Esophagus squamous epithelium (tissue), 5 donors: ENCODE measurements around the gene RPRD2. TPM values are rescaled to one million over a fixed set of nuclear protein-coding genes. Genes with fewer than 3 reads are reported as not detected.

Source experiments
- DNase-seq: peaks from one replicate; lab custom pipeline; 2025; lab: John Stamatoyannopoulos, UW
- H3K27ac ChIP-seq, 4 donors: fragments of 200-600 bp; sonication (generic); one replicate each; pipeline ENCODE4 v1.5.1; 2016 to 2019; ENCODE audit warnings: mild to moderate bottlenecking in 1 of 4
- H3K27me3 ChIP-seq, 4 donors: fragments of 200-600 bp; sonication (generic); 1 replicate in 3 of 4; 2 replicates in 1 of 4; pipeline versions ENCODE4 v1.5.1 to v1.6.0; 2017 to 2021; ENCODE audit warnings: antibody characterized with exemption in 1 of 4
- H3K36me3 ChIP-seq, 3 donors: fragments of 200-600 bp; sonication (generic); one replicate each; pipeline ENCODE4 v1.5.1; 2016 to 2019
- H3K4me1 ChIP-seq, 3 donors: fragments of 200-600 bp; sonication (generic); one replicate each; pipeline ENCODE4 v1.5.1; 2017 to 2019
- H3K4me3 ChIP-seq, 4 donors: fragments of 200-600 bp; sonication (generic); 1 replicate in 3 of 4; 2 replicates in 1 of 4; pipeline ENCODE4 v1.5.1; 2016 to 2019; ENCODE audit warnings: mild to moderate bottlenecking in 2 of 4, moderate library complexity in 1 of 4
- H3K9me3 ChIP-seq, 3 donors: fragments of 200-600 bp; sonication (generic); one replicate each; pipeline ENCODE4 v1.5.1; 2016 to 2019
- CTCF ChIP-seq, 6 experiments: fragments of 450-650 bp in 4 of 6; fragments of 200-600 bp in 2 of 6; sonication (generic) in 2 of 6; IDR thresholded peaks; one replicate each; pipeline ENCODE4 v1.5.1; 2016 to 2019; ENCODE audit warnings: antibody characterized with exemption in 6 of 6, mild to moderate bottlenecking in 4 of 6, moderate library complexity in 4 of 6
- POLR2A ChIP-seq, 4 donors: fragments of 450-650 bp; IDR thresholded peaks; one replicate each; pipeline ENCODE4 v1.6.1; 2017; ENCODE audit warnings: antibody characterized with exemption in 4 of 4, mild to moderate bottlenecking in 4 of 4, moderate library complexity in 3 of 4
- WGBS, 2 donors: methylation state at CpG; one replicate each; pipeline ENCODE4 v1.1.5; 2018; 5-methylcytosine and 5-hydroxymethylcytosine counted together
- intact Hi-C: fragments of 100-400 bp; cut with DNase I; formaldehyde crosslinking; loops from one replicate; pipeline ENCODE4 v1.15.0; 2022
- total RNA-seq, 4 donors: library from RNA; depleted of rRNA; stranded (reverse); fragments of >200 nt; gene quantifications; one replicate each; pipeline ENCODE4 v1.1.0, GENCODE V29; 2016
- donor health status: DM: yes; HTN: yes; CAD: no.

Gene RPRD2
- total RNA-seq, 4 donors from 2014 or later: 14.7 to 17.9 (median 15.2) TPM

- intact Hi-C loops: no loop called here
- Histone ChIP-seq H3K27me3 (no peaks in the 10 kb centered on the region), H3K4me1 (peaks cover 4 to 41% (median 8%) of the 10 kb centered on the region in 3 donors), H3K4me3 (no peak overlapping the region), H3K36me3 (peaks cover 0 to 7% (median 0%) of the 10 kb centered on the region in 3 donors), H3K9me3 (no peaks in the 10 kb centered on the region), H3K27ac (peak overlapping the region in 3 of 4 donors; percentile 61 to 94 (median 83))
- WGBS, 2 donors: 33 to 62% methylated on average over 4 to 5 of the region's 5 CpGs
- DNase-seq: no peak
- TF ChIP-seq CTCF (IDR thresholded peaks at IDR 0.05) (no peak), POLR2A (IDR thresholded peaks at IDR 0.05) (no peak)
Observed at GRCh38 chr1:150484431-150484830, 120.5 kb downstream of the RPRD2 start.

- H3K27ac ChIP-seq: peak overlapping the region; percentile 36 to 94 (median 70)
- H3K9me3 ChIP-seq: no peaks in the 10 kb centered on the region
- peaks cover 4 to 37% (median 8%) of the 10 kb centered on the region in 3 donors for H3K4me1 ChIP-seq
- no peak overlapping the region for H3K4me3 ChIP-seq
- TF ChIP-seq POLR2A (IDR thresholded peaks at IDR 0.05) (no peak), CTCF (IDR thresholded peaks at IDR 0.05) (peak in 2 of 6 experiments; percentile 12 to 38)
- no peaks in the 10 kb centered on the region for H3K27me3 ChIP-seq
- no peak for DNase-seq
- 21 to 32% methylated on average over 2 of the region's 2 CpGs for WGBS, 2 donors
- H3K36me3 ChIP-seq: peaks cover 0 to 11% (median 0%) of the 10 kb centered on the region in 3 donors
- intact Hi-C loops: no loop called here
Observed at GRCh38 chr1:150484861-150485260, 120.9 kb downstream of the RPRD2 start.

GRCh38 chr1:150486966-150487762 lies 123.2 kb downstream of the RPRD2 start, which contains the start of gene TARS2:
TARS2 (plus strand) TSS chr1:150487419; CDS start chr1:150487451, 32 bp downstream.
- peak; percentile 89 for DNase-seq
- H3K27ac ChIP-seq: peak within 1 kb of the TSS; percentile 84 to 94 (median 88)
- H3K4me3 ChIP-seq: peak within 1 kb of the TSS; percentile 70 to 81 (median 74)
- H3K36me3 ChIP-seq: peaks cover 0 to 34% (median 12%) of the 10 kb centered on the region in 3 donors
- TF ChIP-seq POLR2A (IDR thresholded peaks at IDR 0.05) (peak in 3 of 4 donors; percentile 31 to 66 (median 52)), CTCF (IDR thresholded peaks at IDR 0.05) (peak; percentile 30 to 80 (median 52))
- intact Hi-C loops: no loop called here
- peaks cover 4 to 31% (median 8%) of the 10 kb centered on the region in 3 donors for H3K4me1 ChIP-seq
- WGBS, 2 donors: 0 to 2% methylated on average over 23 to 30 of the region's 30 CpGs
- H3K9me3 ChIP-seq: no peaks in the 10 kb centered on the region
- no peaks in the 10 kb centered on the region for H3K27me3 ChIP-seq

- 2% methylated on average over 7 of the region's 7 CpGs for WGBS, 2 donors
- intact Hi-C loops: no loop called here
- TF ChIP-seq CTCF (IDR thresholded peaks at IDR 0.05) (no peak), POLR2A (IDR thresholded peaks at IDR 0.05) (no peak)
Observed at GRCh38 chr1:150487763-150488115, 123.8 kb downstream of the RPRD2 start.

GRCh38 chr1:150493175-150493574 lies 129.2 kb downstream of the RPRD2 start:
- TF ChIP-seq POLR2A (IDR thresholded peaks at IDR 0.05) (no peak), CTCF (IDR thresholded peaks at IDR 0.05) (no peak)
- DNase-seq: no peak
- Histone ChIP-seq H3K27me3 (no peaks in the 10 kb centered on the region), H3K4me3 (no peak overlapping the region), H3K9me3 (no peaks in the 10 kb centered on the region), H3K36me3 (peaks cover 2 to 94% (median 23%) of the 10 kb centered on the region in 3 donors), H3K27ac (peak overlapping the region in 3 of 4 donors; percentile 20 to 60 (median 40)), H3K4me1 (peaks cover 0 to 8% (median 3%) of the 10 kb centered on the region in 3 donors)
- intact Hi-C loops: no loop called here
- 83 to 88% methylated on average over 3 to 6 of the region's 8 CpGs for WGBS, 2 donors

More at GRCh38 chr1:150487763-150488115, 123.8 kb downstream of the RPRD2 start:
- Histone ChIP-seq H3K9me3 (no peaks in the 10 kb centered on the region), H3K4me3 (peak overlapping the region; percentile 70 to 81 (median 74)), H3K36me3 (peaks cover 0 to 40% (median 15%) of the 10 kb centered on the region in 3 donors), H3K27ac (peak overlapping the region; percentile 84 to 94 (median 88)), H3K4me1 (peaks cover 4 to 31% (median 8%) of the 10 kb centered on the region in 3 donors), H3K27me3 (no peaks in the 10 kb centered on the region)
- DNase-seq: no peak
